ENCODE results near the gene MAP4K4.
"Not testable (repeated sequence)": the region's sequence is repeated elsewhere in the genome, so short reads cannot be mapped to it uniquely, and the experiment has no call there.

Gene MAP4K4

GRCh38 chr2:101921953-101922325 is 224.4 kb downstream of the MAP4K4 start:
- DNase-seq, result no peak

GRCh38 chr2:101924311-101924710 is 226.8 kb downstream of the MAP4K4 start:
- DNase-seq, result not testable (repeated sequence)

- no peak for DNase-seq
Measured at GRCh38 chr2:101930019-101930418, 232.5 kb downstream of the MAP4K4 start.

GRCh38 chr2:101930847-101931246 is 233.3 kb downstream of the MAP4K4 start:
- DNase-seq, result no peak

DNA sequence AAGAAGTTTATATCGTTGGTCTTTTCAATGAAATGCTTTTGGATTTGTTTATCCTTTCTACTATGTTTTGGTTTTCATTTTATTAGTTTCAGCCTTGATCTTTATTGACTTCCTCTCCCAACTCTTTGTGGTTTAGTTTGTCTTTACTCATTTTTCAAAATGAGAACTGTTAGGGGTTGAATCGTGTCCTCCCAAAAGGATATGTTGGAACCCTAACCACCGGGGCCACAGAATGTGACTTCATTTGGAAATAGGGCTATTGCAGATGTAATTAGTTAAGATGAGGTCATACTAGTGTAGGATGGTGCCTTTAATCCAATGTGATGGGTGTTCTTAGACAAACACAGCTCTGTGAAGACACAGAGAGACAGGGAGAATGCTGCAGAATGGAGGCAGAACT is 233.9 kb downstream of the MAP4K4 start:
- DNase-seq, result no peak

DNA sequence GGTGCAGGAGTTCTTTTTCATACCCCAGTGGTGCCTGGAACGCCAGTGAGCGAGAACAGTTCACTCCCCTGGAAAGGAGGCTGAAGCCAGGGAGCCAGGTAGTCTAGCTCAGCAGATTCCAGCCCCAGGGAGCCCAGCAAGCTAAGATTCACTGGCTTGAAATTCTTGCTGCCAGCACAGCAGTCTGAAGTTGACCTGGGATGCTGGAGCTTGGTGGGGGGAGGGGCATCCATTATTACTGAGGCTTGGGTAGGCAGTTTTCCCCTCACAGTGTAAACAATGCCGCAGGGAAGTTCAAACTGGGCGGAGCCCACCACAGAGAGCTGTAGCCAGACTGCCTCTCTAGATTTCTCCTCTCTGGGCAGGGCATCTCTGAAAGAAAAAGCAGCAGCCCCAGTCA is 238.3 kb downstream of the MAP4K4 start:
- not testable (repeated sequence) for DNase-seq

DNA sequence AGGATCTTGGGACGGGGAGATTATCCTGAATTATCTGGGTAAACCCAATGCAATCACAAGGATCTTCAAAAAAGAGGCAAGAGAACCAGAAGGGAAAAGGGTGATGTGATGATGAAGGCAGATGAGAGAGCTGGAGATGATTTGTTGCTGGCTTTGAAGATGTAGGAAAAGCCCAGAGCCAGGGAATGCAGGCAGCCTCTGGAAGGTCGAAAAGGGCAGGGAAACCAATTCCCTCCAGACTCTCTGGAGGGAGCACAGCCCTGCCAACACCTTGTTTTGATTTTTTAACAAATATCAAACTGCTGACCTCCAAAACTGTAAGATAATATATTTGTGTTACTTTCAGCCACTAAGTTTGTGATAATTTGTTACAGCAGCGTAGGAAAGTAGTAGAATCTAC is 245.3 kb downstream of the MAP4K4 start:
- no peak for DNase-seq
